SU-DHL-6 (cell line): Measurements from ENCODE around the gene FANCD2.

Source experiments
- H2AFZ ChIP-seq: fragments of 200-600 bp; sonication (generic); 2 replicates; pipeline ENCODE4 v1.6.1; 2014; ENCODE audit warnings: low read depth, mild to moderate bottlenecking, moderate library complexity, mixed read lengths, antibody characterized with exemption, low read length; ENCODE audit not compliant: severe bottlenecking
- H3F3A ChIP-seq: fragments of 200-600 bp; shearing (Covaris generic); 2 replicates; pipeline ENCODE4 v1.6.0; 2016; ENCODE audit warnings: antibody characterized with exemption, mild to moderate bottlenecking; ENCODE audit not compliant: insufficient read depth
- H3K27ac ChIP-seq: fragments of 200-600 bp; sonication (generic); 2 replicates; pipeline ENCODE4 v1.5.1; 2016; ENCODE audit warnings: low read depth, mild to moderate bottlenecking, low read length, moderate library complexity, mixed read lengths
- H3K27me3 ChIP-seq: fragments of 200-600 bp; sonication (generic), shearing (Covaris generic); 2 replicates; pipeline ENCODE4 v1.6.0; 2014; ENCODE audit warnings: mild to moderate bottlenecking, low read length
- H3K36me3 ChIP-seq: fragments of 200-600 bp; sonication (generic); 2 replicates; pipeline ENCODE4 v1.6.1; 2014; ENCODE audit warnings: mild to moderate bottlenecking, low read length, mixed read lengths
- H3K4me2 ChIP-seq: fragments of 300-600, 200-600 bp; shearing (Covaris generic), sonication (generic); 2 replicates; pipeline ENCODE4 v1.6.0; 2014; ENCODE audit warnings: low read length, low read depth, mild to moderate bottlenecking; ENCODE audit not compliant: poor library complexity, severe bottlenecking
- H3K4me3 ChIP-seq: fragments of 200-600 bp; sonication (generic); 2 replicates; pipeline ENCODE4 v1.5.1; 2014; ENCODE audit warnings: antibody characterized with exemption, low read length, mild to moderate bottlenecking, mixed read lengths; ENCODE audit not compliant: insufficient read depth, poor library complexity, severe bottlenecking
- H3K79me2 ChIP-seq: fragments of 200-600 bp; sonication (generic); 2 replicates; pipeline ENCODE4 v1.6.1; 2014; ENCODE audit warnings: mild to moderate bottlenecking, low read length, moderate library complexity; ENCODE audit not compliant: insufficient read depth
- H3K9ac ChIP-seq: fragments of 200-600 bp; sonication (generic); 2 replicates; pipeline ENCODE4 v1.7.0; 2014; ENCODE audit warnings: mild to moderate bottlenecking, low read length
- H3K9me2 ChIP-seq: fragments of 200-600 bp; sonication (generic); replicated peaks from 2 replicates; pipeline ENCODE4 v1.6.1; 2014; ENCODE audit warnings: low read length; ENCODE audit not compliant: insufficient read depth
- H3K9me3 ChIP-seq: fragments of 200-600 bp; sonication (generic); 2 replicates; pipeline ENCODE4 v1.6.1; 2014; ENCODE audit warnings: low read length, mixed read lengths; ENCODE audit not compliant: insufficient read depth
- H4K20me1 ChIP-seq: fragments of 200-600 bp; sonication (generic); 2 replicates; pipeline ENCODE4 v1.6.1; 2014; ENCODE audit warnings: low read depth, mild to moderate bottlenecking, antibody characterized with exemption, low read length, moderate library complexity, mixed read lengths
- EZH2phosphoT487 ChIP-seq: fragments of 200-600 bp; sonication (generic), shearing (Covaris generic); conservative IDR thresholded peaks from 2 replicates; pipeline ENCODE4 v1.6.1; 2018; ENCODE audit warnings: mild to moderate bottlenecking, antibody characterized with exemption, low read length, moderate library complexity, mixed read lengths
- TF ChIP-seq, protein P1 (sequence below): fragments of 200-600 bp; sonication (generic); IDR thresholded peaks from one replicate; pipeline ENCODE4 v1.5.1; 2017; ENCODE audit warnings: antibody characterized with exemption, mild to moderate bottlenecking, low read length, moderate library complexity; ENCODE audit not compliant: insufficient read depth, poor library complexity, severe bottlenecking

Gene FANCD2

DNA sequence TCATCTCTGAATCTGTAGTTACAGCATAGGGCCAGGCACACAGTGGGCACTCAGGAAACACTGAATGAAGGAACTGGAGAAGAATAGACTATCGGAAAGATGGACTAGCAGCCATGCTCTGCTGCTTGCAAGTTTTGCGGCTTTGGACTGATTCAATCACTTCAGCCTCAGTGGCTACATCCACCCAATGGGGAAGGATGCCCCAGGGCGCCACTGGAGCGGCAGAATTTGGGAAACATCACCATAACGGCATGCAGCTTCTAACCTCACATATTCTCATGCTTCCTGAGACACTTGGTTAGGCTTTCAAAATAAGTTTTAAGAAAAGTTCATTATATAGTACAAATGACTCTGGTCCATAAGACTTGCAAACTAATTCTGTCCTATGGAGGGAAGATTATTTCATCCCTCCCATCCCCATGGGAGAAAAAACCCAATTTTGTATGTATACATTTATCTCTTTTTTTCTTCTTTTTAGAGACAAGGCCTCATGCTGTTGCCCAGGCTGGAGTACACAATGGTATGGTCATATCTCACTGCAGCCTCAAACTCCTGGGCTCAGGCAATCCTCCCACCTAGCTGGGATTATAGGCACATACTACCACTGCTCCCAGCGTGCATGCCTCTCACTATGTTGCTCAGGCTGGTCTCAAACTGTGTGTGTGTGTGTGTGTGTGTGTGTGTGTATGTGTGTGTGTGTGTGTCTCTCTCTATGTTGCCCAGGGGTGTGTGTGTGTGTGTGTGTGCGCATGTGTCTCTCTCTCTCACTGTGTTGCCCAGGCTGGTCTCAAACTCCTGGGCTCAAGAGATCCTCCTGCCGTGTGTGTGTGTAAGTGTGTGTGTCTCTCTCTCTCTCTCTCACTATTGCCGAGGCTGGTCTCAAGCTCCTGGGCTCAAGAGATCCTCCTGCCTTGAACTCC, 4.1 kb upstream of the FANCD2 start:
- no peaks in the 10 kb centered on the region for H3K36me3 ChIP-seq
- no peak overlapping the region for H3K4me3 ChIP-seq
- H3K4me2 ChIP-seq, result no peak overlapping the region
- H4K20me1 ChIP-seq, result no peaks in the 10 kb centered on the region
- H3K27me3 ChIP-seq, result no peaks in the 10 kb centered on the region
- H3K9me2 ChIP-seq, result no peaks in the 10 kb centered on the region
- TF ChIP-seq EZH2phosphoT487, result no peak
- TF ChIP-seq, protein P1, sequence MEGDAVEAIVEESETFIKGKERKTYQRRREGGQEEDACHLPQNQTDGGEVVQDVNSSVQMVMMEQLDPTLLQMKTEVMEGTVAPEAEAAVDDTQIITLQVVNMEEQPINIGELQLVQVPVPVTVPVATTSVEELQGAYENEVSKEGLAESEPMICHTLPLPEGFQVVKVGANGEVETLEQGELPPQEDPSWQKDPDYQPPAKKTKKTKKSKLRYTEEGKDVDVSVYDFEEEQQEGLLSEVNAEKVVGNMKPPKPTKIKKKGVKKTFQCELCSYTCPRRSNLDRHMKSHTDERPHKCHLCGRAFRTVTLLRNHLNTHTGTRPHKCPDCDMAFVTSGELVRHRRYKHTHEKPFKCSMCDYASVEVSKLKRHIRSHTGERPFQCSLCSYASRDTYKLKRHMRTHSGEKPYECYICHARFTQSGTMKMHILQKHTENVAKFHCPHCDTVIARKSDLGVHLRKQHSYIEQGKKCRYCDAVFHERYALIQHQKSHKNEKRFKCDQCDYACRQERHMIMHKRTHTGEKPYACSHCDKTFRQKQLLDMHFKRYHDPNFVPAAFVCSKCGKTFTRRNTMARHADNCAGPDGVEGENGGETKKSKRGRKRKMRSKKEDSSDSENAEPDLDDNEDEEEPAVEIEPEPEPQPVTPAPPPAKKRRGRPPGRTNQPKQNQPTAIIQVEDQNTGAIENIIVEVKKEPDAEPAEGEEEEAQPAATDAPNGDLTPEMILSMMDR, result no peak
- no peak overlapping the region for H3K27ac ChIP-seq
- H3K9me3 ChIP-seq, result no peaks in the 10 kb centered on the region
- H3K79me2 ChIP-seq, result peaks cover 30% of the 10 kb centered on the region
- no peak overlapping the region for H2AFZ ChIP-seq
- no peaks in the 10 kb centered on the region for H3F3A ChIP-seq
- H3K9ac ChIP-seq, result no peak overlapping the region

DNA sequence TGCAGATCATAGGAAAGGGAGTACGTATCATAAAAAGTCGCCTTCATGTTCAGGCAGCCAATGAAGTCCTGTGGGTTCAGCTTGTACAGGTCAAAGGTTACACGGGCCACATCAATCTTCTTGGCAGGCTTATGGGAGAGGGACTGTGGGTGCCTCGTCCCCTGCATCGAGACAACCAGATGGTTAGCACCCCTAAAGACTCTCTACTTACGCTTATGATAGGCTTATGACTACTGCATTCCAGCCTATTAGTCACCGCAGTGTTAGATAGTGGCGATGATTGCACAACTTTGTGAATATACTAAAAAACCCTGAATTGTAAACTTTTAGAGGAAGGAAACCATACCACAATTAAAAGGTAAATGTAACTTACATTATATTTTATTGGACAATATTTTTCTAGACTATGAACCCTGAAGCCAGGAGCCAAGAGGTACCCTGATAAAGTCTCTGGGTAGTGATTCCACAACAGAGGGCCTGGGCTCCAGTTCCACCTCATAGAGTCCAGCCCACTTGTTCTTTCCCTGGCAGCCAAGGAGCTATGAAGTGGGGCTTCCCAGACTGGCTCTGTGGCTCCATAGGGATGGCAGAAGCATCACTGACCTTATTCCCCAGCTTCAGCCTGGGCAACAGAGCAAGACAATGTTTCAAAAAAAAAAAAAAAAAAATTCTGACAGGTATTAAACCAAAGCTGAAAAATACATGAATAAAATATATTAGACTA, 2.5 kb upstream of the FANCD2 start:
- Histone ChIP-seq H3K36me3 (0 out of 2 replicates have a peak, but pooled peaks cover 2% of the 10 kb centered on the region), H3K27ac (no peak overlapping the region), H3K9ac (no peak overlapping the region)

DNA sequence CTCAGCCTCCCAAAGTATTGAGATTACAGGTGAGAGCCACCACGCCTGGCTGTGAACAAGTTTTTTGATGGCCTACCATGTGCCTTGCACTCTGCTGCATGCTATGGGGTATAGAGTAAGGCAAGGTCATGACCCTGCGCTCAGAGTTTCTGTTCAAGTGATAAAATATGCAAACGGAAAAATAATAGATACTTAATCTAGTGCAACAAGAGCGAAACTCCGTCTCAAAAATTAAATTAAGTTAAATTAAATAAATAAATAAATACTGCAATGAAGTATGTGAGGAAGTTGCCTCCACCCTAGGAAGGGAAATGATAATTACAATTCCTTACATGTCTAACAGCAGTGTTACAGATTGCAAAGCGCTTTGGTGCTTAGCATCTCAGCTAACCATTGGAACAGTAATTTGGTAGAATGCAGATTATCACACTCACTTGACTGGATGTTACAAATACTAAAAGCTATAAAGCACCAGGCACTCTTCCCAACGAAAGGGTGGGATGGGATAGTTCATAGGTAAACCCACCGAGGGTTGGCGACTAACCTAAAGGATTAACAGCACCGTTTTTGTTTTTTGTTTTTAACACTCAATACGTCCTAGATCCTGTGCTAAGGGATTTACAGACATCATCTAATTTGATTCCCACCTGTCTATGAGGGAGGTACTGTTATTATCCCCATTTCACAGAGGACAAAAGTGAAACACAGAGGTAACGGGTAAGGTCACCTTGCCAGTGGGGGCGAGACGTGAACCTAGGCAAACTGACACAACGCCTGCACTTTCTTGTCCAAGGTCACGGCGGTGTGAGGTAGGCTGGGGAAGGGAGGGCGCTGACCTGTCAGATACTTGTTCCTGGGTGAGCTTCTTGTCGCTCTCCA, 793 bp upstream of the FANCD2 start:
- no peaks in the 10 kb centered on the region for H4K20me1 ChIP-seq

More for the DNA sequence above, 2.5 kb upstream of the FANCD2 start:
- no peaks in the 10 kb centered on the region for H3K9me3 ChIP-seq
- H4K20me1 ChIP-seq, result no peaks in the 10 kb centered on the region
- H3K4me3 ChIP-seq, result no peak overlapping the region
- no peaks in the 10 kb centered on the region for H3K9me2 ChIP-seq
- H3K79me2 ChIP-seq, result peaks cover 45% of the 10 kb centered on the region
- H3F3A ChIP-seq, result no peaks in the 10 kb centered on the region
- TF ChIP-seq EZH2phosphoT487, result no peak
- TF ChIP-seq, protein P1, result no peak
- no peak overlapping the region for H2AFZ ChIP-seq
- no peaks in the 10 kb centered on the region for H3K27me3 ChIP-seq
- H3K4me2 ChIP-seq, result no peak overlapping the region

More for the DNA sequence above, 793 bp upstream of the FANCD2 start:
- Histone ChIP-seq H3K27ac (no peak overlapping the region; the same call in 1 of the 2 replicates), H3F3A (no peaks in the 10 kb centered on the region), H3K36me3 (0 out of 2 replicates have a peak, but pooled peaks cover 5% of the 10 kb centered on the region), H3K9ac (peak overlapping the region; percentile 88), H3K9me3 (no peaks in the 10 kb centered on the region), H3K4me2 (peak overlapping the region; percentile 93), H3K79me2 (peaks cover 61% of the 10 kb centered on the region), H3K27me3 (no peaks in the 10 kb centered on the region), H3K9me2 (no peaks in the 10 kb centered on the region), H3K4me3 (peak overlapping the region; percentile 83), H2AFZ (peak overlapping the region; percentile 87)
- no peak for TF ChIP-seq EZH2phosphoT487
- TF ChIP-seq, protein P1, result no peak
